MM.1S (cell line): ENCODE results near the gene ERG.

Source experiments
- CTCF ChIP-seq: fragments of 300-600 bp; sonication (generic); IDR thresholded peaks from 2 replicates; pipeline ENCODE4 v1.5.1; 2016; ENCODE audit warnings: antibody characterized with exemption, low read length, mixed read lengths
- EZH2 ChIP-seq: fragments of 300-600 bp; sonication (generic); optimal IDR thresholded peaks from 2 replicates; pipeline ENCODE3; 2017; ENCODE audit warnings: low read depth, mild to moderate bottlenecking, antibody characterized with exemption, low read length, mixed read lengths
- EZH2phosphoT487 ChIP-seq: fragments of 300-600 bp; sonication (generic); IDR thresholded peaks from 2 replicates; pipeline ENCODE4 v1.6.1; 2018; ENCODE audit warnings: antibody characterized with exemption, low read length

GRCh38 chr21:38454161-38454560 lies 44.1 kb downstream of the ERG start:
- TF ChIP-seq CTCF (no peak), EZH2 (no peak), EZH2phosphoT487 (no peak)
